ENCODE results near the gene ETS2.

The ETS2 gene

DNA sequence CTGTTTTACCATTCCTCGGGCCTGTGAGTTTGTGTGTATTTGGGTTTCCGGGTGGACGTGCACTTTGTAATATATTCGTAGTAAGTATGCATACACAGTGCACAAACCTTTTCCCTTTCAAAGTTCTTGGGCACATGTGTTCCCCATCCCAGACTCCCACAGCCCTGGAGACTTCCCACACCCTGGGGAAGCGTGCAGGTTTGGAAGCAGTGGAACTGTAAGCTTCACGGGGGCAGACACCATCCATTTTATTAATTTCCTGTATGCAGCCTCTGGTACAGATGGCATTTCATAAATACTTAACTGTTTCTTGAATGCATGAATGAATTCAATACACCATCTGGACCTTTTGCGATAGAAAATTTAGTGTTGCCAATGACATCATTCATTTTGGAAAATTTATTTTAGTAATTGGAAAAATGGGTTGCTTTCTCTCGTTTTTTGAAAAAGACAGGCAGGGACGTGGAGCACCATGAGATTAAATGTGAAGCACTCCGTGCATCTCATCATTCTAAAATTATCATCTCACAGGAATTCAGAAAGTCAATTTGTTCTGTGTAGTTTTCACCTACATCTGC, 10.8 kb downstream of the ETS2 start:
- in situ Hi-C loops (cut with HindIII; ENCODE audit: low sequenced_read_pairs): no loop called here

DNA sequence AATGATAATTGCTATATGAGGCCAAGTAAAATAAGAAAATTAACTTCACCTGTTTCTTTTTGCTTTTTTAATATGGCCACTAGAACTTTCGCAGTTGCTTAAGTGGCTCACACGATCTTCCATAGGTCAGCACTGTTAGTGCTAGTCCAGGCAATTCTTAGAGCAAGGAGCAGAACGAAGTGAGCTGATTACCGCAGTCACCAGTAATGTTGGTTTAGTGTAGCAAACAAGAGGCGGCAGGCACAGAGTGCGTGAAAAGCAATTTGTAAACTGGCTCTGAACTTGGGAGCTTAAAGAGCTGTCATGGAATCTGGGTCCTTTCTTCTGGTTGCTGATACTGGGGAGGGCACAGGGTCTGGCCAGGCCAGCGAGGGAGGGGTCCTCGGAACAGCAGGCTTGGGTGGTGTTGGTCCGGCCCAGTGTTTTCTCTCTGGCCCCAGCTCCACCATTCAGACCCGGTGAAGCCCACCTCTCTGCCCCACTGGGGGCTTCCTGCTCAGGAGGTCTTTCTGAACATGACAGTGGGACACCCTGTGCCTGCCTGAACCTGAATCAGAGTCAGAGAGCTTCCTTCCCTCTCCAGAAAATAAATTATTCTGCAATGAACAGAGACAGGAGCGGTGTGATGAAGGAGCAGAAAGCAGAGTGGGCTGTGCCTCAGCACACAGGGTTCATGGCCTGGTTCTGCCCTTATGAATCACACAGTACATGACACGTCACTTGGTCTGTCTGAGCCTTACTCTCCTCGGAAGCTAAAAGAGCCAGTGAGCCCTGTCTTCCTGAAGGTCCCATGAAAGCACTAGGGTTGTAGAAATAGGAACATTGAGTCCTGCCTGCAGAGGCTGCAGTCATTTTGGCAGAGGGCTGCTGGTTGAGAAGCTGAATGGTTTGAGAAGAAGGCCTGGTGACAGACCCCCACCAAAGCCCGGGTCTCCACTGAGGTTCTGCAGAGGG, 11.9 kb downstream of the ETS2 start:
- in situ Hi-C loops (cut with HindIII; ENCODE audit: low sequenced_read_pairs): no loop called here

DNA sequence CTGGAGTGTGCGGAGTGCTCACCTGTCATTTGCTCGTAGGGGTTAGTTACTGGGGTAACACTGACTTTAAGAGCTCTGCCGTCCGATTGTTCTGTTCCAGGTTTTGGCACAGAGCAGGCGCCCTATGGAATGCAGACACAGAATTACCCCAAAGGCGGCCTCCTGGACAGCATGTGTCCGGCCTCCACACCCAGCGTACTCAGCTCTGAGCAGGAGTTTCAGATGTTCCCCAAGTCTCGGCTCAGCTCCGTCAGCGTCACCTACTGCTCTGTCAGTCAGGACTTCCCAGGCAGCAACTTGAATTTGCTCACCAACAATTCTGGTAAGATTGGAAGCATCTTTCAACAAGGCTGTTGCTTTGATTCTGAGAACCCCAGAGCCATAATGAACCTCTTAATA, 12.6 kb downstream of the ETS2 start:
- in situ Hi-C loops (cut with HindIII; ENCODE audit: low sequenced_read_pairs): no loop called here

DNA sequence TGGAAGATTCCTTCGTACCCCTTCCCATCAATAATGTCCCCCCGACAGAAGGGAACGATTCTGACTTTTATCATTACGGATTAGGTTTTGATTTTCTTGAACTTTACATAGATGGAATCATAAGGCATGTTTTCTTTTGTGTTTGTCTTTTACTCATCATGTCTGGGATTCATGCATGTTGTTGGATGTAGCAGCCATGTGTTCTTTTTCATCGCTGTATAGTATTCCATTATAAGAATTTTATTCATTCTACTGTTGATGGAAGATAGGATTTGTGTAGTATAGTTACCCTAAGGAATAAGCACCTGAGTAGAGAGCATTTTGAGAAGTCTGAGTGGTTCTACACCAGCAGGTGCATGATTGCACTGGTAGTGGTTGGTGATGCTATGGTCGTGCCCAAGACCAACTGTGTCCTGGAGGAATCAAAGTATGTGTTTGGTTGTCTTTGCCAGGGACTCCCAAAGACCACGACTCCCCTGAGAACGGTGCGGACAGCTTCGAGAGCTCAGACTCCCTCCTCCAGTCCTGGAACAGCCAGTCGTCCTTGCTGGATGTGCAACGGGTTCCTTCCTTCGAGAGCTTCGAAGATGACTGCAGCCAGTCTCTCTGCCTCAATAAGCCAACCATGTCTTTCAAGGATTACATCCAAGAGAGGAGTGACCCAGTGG, 13.5 kb downstream of the ETS2 start:
- in situ Hi-C loops (cut with HindIII; ENCODE audit: low sequenced_read_pairs): no loop called here

DNA sequence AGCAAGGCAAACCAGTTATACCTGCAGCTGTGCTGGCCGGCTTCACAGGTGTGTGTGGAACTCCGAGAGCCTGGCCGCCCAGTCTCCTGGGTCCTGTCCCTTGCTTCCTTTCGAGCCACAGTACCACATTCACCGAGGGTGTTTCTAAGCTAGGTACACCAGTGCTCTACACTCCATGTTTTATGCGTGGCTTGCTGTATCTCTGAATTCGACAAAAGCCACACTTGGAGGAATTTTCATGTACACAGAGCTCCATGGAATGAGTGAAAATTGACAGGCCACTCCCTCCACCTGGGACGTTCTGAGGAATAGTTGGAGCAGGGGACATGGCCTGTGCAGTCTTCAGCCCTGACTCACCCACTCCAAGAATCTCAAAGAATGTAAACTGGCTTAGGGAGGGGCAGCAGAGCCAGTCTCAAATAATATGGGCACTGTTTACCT, 14.0 kb downstream of the ETS2 start:
- in situ Hi-C loops (cut with HindIII; ENCODE audit: low sequenced_read_pairs): no loop called here

DNA sequence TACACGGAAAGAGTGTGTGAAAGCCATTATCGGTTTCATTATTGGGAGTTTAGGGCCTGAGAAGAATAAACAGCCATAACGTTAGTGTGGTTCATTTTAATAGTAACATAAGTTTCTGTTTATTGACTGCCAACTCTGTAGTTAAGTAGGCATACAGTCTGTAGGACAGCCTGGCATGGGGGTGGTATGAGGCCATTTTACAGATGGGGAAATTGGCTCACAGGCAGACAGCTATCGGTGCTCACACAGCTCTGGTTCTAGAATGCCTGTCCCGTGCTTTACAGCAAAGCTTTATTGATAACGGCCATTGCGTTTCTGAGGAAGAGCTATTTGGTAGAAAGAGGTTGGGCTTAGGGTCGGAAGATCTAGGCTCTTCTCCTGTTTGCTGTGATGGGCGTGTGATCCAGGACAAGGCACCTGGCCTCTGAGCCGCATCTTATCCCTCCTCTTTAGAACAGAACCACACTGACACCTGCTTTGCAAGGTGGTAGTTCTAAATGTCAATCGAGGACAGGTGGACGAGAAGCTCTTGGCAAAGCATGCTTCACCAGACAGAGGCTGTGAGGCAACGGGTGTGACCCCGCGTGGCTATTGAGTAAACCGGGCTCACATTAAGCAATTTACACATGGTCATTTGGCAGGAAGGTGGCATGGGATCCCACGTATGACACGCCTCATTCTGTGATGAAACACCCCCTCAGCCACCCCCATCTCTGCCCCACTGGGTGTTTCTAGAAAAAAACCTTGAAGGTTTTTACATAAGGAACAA, 14.9 kb downstream of the ETS2 start:
- in situ Hi-C loops (cut with HindIII; ENCODE audit: low sequenced_read_pairs): no loop called here

DNA sequence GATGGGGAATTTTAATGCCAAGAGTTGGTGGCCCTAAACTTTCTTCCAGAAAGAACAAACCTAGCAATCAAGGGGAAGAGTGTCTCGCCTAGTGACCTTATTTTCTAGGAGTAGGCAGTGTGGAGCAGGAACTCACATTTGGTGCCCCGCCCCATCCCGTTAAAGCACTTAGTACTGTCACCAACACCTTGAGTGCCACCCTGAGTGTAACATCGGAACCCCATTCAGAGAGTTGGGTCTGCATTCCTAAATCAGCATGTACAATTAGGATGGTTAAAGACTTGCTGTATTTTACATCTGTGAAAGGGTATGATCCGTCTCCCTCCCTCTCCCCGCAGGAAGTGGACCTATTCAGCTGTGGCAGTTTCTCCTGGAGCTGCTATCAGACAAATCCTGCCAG, 15.5 kb downstream of the ETS2 start:
- in situ Hi-C loops (cut with HindIII; ENCODE audit: low sequenced_read_pairs): no loop called here

DNA sequence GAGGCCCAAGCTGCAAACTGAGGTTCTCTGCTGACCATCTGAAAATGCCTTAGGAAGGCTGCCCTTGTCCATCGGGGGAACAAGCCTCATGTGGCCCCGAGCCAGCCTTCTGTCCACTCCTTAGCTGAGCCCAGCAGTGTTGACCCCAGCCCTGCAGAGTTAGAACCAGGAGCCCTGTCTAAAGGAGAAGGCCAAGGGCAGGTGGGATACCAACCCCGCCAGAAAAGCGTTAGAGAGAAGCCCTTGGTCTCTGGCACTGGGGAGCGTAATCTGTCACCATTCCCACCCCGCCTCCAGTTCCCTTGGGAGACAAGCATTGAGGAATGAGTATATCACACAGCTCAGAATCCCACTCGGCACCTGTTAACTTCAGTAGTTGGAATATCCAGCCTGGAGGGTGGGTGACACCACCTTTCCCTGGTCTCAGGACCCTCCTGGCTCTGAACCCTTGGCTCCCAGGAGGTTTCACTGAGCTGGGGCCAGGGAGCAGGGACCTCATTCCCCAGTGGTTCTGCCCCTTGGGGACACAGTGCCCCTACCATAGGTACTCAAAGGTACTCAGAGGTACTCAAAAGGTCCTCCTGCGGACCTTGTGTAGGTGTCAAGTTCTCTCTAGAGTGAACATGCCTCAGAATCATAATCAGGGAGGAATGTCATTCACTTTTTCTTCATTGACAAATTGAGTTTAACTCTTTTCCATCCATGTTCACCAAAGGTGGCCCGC, 16.4 kb downstream of the ETS2 start:
- in situ Hi-C loops (cut with HindIII; ENCODE audit: low sequenced_read_pairs): no loop called here

DNA sequence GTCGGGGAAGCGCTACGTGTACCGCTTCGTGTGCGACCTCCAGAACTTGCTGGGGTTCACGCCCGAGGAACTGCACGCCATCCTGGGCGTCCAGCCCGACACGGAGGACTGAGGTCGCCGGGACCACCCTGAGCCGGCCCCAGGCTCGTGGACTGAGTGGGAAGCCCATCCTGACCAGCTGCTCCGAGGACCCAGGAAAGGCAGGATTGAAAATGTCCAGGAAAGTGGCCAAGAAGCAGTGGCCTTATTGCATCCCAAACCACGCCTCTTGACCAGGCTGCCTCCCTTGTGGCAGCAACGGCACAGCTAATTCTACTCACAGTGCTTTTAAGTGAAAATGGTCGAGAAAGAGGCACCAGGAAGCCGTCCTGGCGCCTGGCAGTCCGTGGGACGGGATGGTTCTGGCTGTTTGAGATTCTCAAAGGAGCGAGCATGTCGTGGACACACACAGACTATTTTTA, 17.1 kb downstream of the ETS2 start:
- in situ Hi-C loops (cut with HindIII; ENCODE audit: low sequenced_read_pairs): no loop called here

DNA sequence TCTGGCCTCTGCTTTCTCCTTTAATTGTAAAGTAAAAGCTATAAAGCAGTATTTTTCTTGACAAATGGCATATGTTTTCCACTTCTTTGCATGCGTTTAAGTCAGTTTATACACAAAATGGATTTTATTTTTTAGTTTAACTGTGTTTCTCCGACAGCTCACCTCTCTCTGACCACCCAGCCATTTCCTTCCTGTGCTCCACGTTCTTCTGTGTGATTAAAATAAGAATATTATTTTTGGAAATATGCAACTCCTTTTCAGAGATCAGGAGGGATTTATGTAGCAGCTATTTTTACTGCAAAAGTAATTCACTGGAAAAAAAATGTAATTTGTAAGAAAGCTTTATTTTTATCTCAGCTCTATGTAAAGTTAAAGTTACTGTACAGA, 18.0 kb downstream of the ETS2 start:
- in situ Hi-C loops (cut with HindIII; ENCODE audit: low sequenced_read_pairs): no loop called here

DNA sequence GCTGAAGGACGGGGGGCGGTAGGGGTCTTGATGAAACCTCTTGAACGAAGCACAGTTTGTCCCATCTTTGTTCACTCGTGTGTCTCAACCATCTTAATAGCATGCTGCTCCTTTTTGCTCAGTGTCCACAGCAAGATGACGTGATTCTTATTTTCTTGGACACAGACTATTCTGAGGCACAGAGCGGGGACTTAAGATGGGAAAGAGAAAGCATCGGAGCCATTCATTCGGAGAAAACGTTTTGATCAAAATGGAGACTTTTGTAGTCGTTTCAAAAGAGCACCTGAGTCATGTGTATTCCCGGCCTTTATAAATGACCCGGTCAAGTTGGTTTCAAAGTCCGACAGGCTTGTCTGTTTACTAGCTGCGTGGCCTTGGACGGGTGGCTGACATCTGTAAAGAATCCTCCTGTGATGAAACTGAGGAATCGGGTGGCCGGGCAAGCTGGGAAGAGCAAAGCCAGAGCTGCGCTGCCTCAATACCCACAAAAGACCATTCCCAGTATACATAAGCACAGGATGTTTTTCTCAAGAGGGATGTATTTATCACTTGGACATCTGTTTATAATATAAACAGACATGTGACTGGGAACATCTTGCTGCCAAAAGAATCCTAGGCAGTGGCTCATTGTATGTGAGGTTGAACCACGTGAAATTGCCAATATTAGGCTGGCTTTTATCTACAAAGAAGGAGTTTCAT, 18.5 kb downstream of the ETS2 start:
- in situ Hi-C loops (cut with HindIII; ENCODE audit: low sequenced_read_pairs): no loop called here

DNA sequence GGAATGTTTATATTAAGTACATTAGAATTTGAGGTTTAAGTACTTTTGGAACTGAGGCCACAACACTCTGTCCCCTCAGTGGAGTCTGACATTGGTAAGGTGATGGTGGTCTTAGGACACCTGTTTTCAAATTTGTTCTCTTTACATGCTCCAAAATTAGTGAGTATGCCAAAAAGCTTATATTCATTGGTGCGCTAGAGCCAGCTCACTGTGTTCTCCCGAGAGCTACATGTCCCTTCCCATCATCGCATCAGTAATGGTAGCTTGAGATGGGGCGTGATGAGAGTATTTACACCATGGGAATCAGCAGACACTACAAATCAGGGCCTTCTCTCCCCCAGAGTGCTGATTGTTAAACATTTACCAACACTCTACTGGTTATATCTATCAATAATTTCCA, 19.5 kb downstream of the ETS2 start:
- in situ Hi-C loops (cut with HindIII; ENCODE audit: low sequenced_read_pairs): loop anchor here (5.0 kb wide), 1 partner anchor 42 kb away; no protein-coding TSS in a partner anchor

DNA sequence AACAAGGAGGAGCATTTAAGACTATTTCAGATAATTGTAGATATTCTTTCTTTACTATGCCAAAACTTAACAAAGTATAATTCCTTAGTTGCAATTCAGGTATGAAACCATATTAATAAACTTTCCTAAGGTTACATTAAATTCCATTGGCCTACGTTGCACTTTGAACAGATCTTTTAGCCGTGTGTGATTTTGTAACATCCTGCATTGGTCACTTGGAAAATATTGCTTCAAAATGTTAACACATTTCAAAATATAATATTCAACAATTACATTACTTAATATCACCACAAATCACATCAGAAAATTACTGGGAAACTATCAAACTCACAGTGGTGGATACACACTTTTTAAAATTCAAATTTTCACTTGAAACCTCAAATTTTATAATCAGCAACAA, 20.2 kb downstream of the ETS2 start:
- in situ Hi-C loops (cut with HindIII; ENCODE audit: low sequenced_read_pairs): loop anchor here (5.0 kb wide), 1 partner anchor 41 kb away; no protein-coding TSS in a partner anchor

DNA sequence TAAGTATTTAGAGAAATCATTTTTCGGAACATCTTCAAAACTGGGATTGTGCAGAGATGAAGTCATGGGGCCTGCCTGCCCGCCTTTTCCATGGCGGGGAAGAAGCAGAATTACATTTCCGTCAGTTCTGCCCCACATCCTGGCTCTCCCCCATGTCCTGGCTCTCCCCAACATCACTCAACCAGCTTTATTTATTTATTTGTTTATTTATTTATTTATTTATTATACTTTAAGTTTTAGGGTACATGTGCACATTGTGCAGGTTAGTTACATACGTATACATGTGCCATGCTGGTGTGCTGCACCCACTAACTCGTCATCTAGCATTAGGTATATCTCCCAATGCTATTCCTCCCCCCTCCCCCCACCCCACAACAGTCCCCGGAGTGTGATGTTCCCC, 22.4 kb downstream of the ETS2 start:
- in situ Hi-C loops (cut with HindIII; ENCODE audit: low sequenced_read_pairs): loop anchor here (5.0 kb wide), 1 partner anchor 39 kb away; no protein-coding TSS in a partner anchor

DNA sequence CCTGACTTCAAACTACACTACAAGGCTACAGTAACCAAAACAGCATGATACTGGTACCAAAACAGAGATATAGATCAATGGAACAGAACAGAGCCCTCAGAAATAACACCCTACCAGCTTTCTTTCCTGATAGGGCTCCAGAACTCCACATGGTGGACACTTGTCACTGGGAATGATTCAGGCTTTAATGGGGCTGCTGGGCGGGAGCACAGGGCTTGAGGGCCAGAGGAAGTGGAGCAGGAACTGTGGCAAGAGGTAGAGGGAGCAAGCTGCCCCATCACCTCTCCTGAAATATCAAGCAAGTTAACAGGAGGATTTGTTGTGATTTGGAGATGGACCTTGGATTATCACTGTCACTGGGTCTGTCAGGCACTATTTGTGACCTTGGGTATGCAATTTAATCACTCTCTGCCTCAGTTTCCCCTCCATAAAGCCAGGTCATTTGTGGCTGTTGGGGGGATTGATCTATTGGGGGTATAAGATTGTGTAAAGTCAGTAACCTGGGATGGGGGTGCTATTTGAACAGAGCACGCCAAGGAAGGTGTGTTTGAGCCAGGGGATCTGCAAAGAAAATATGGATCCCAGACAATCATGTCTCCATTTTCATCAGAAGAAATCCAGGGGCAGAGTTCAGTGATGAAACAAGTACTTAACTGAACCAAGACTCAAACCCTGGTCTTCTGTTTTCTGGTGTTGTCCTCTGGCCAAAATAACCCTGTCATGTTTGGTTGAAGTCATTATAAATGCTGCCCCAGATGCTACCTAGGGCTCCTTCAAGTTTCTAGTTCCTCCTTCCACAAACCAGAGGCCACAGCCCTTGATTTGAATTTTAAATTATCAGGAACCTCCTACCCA, 25.2 kb downstream of the ETS2 start:
- in situ Hi-C loops (cut with HindIII; ENCODE audit: low sequenced_read_pairs): no loop called here

DNA sequence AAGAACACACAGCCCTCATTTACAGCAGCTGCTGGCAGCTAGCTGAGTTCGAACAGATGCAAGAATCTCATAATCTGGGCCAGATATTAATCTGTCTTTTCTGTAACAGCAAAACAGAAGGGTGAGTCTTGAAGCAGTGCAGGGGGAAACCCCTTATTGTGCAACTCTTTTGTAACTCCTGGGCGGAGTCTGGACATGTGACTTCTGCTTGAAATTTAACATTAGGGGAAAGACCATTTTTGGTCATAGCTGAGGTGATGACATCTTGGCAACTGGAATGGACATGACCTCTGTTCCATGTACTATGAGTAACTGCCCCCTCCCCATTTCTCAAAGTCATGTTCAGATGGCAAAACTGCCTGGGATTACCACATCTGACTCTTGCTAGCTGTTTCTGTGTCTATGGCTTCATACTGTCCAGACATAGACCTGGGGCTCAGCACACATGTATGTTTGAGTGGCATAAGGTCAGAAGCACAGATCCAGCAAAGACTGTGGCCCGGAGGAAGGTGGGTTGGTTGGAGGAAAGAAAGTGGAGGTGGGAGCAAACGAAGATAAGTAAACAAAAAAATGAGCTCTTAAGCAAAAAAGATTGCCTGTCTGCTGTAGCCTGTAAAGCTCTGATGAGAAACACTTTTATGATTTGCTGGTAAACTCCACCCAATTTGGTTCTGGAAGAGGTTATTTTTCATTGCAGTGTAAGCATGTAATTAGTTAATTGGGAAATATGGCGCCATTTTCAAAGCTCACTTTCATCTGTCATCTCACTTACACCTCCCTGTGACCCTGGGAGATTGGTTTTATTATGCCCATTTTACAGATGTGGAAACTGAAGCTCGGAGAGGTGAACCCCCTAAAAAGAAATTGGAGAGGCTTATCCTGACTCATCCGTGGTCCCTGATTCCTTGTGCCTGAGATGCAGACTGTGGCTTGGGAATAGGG, 26.1 kb downstream of the ETS2 start:
- in situ Hi-C loops (cut with HindIII; ENCODE audit: low sequenced_read_pairs): no loop called here

DNA sequence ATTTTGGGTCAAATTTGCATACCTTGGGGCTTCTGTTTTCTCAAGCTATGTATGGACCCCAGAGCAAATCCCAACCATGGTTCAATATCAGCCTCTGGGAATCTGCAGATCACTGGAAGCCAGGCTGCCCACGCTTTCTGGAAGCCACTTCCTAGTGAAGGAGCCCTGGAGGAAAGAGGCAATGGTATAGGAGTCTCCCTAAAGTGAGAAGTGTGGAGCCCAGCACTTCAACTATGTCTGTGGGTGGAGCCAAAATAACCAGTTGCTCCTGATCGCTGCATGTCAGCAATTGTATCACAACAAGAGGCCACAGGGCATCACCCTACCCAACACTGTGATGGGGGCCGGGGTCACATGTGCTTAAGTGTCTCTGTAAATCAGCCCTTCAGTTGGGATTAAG, 26.9 kb downstream of the ETS2 start:
- in situ Hi-C loops (cut with HindIII; ENCODE audit: low sequenced_read_pairs): no loop called here

DNA sequence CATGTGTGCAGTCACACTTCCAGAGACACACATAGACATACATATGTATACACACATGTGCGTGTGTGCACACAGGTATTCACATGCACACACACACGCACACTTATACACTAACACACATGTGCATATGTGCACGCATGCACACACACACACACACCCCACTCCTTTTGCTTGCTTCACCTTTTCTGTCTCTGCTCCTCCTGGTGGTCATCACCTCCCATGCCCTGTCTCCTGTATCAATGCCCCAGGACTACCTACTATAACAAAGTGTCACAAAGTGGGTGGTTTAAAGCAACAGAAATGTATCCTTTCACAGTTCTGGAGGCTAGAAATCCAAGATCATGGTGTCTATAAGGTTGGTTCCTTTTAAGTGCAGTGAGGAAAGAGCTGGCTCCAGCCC, 27.4 kb downstream of the ETS2 start:
- in situ Hi-C loops (cut with HindIII; ENCODE audit: low sequenced_read_pairs): no loop called here
